K562 (cell line): ENCODE results near the gene NOTCH3. TPM values are rescaled to one million over a fixed set of nuclear protein-coding genes. Genes with fewer than 3 reads are reported as not detected.

Experiments used
- CREB5 ChIP-seq: fragments of 250-450 bp; sonication (Bioruptor Pico); IDR thresholded peaks from 2 replicates; pipeline ENCODE4 v1.5.0; 2020; ENCODE audit warnings: mild to moderate bottlenecking
- ID3 ChIP-seq, 2 experiments: fragments of 250-450 bp in 1 of 2; fragments of 450-650 bp in 1 of 2; sonication (Bioruptor Pico) in 1 of 2; IDR thresholded peaks; 2 replicates each; pipeline versions ENCODE4 v1.6.1 to v1.8.0; 2016 to 2021; ENCODE audit warnings: mild to moderate bottlenecking in 2 of 2, moderate library complexity in 2 of 2, missing compliant biosample characterization in 1 of 2, missing genetic modification characterization in 1 of 2
- IFI16 ChIP-seq: fragments of 250-450 bp; sonication (Bioruptor Pico); IDR thresholded peaks from 2 replicates; pipeline ENCODE4 v2.1.2; 2022; ENCODE audit warnings: mild to moderate bottlenecking, inconsistent platforms
- MAFK ChIP-seq: IDR thresholded peaks from 2 replicates; pipeline ENCODE4 v1.6.1; 2011; ENCODE audit warnings: low read length, improper control_type of control experiment
- PHB ChIP-seq: fragments of 250-450 bp; sonication (Bioruptor Pico); IDR thresholded peaks from 2 replicates; pipeline ENCODE4 v1.5.0; 2021
- PHB2 ChIP-seq: fragments of 450-650 bp; IDR thresholded peaks from 2 replicates; pipeline ENCODE4 v1.6.1; 2017; ENCODE audit warnings: low read depth
- RERE ChIP-seq: sonication (generic); formaldehyde crosslinking; IDR thresholded peaks from 2 replicates; pipeline ENCODE4 v1.8.0; 2023; ENCODE audit warnings: missing genetic modification reagents, mild to moderate bottlenecking, borderline replicate concordance
- SRF ChIP-seq, 2 experiments: fragments of 250-450, 450-650 bp in 1 of 2; sonication (Bioruptor Pico) in 1 of 2; sonication (generic) in 1 of 2; formaldehyde crosslinking; IDR thresholded peaks; 2 replicates each; pipeline versions ENCODE4 v1.5.0 to v1.5.1; 2020 to 2022; ENCODE audit warnings: mild to moderate bottlenecking in 1 of 2, missing genetic modification reagents in 1 of 2
- SRSF3 ChIP-seq: fragments of 200-400 bp; formaldehyde crosslinking; IDR thresholded peaks from 2 replicates; pipeline ENCODE4 v1.6.1; 2016; ENCODE audit warnings: mild to moderate bottlenecking, low read length, moderate library complexity; ENCODE audit not compliant: insufficient read depth
- THRB ChIP-seq: fragments of 450-650 bp; formaldehyde crosslinking; conservative IDR thresholded peaks from 2 replicates; pipeline ENCODE4 v1.4.0; 2022; ENCODE audit warnings: mild to moderate bottlenecking, missing genetic modification characterization
- ZBTB11 ChIP-seq, 3 experiments: fragments of 200-800 bp in 1 of 3; fragments of 250-450 bp in 1 of 3; fragments of 450-650 bp in 1 of 3; sonication (Bioruptor Pico) in 1 of 3; sonication (Bioruptor generic) in 1 of 3; formaldehyde crosslinking in 1 of 3; IDR thresholded peaks; 2 replicates each; pipeline versions ENCODE4 v1.6.1 to v1.8.0; 2016 to 2022; ENCODE audit warnings: mild to moderate bottlenecking in 2 of 3, missing genetic modification characterization in 2 of 3, missing compliant biosample characterization in 1 of 3, moderate library complexity in 1 of 3
- polyA plus RNA-seq, 8 experiments: library from polyadenylated mRNA; depleted of rRNA in 4 of 8; stranded (reverse) in 5 of 8; unstranded in 3 of 8; fragments of >200 nt; fragmentation: Nextera tagmentation in 2 of 8; fragmentation: Illumina TruSeq in 1 of 8; extraction: Ambion mirVana in 2 of 8; extraction: Trizol in 1 of 8; gene quantifications; 2 replicates each; pipeline versions ENCODE4 v1.2.1 to v1.2.3, GENCODE V29; 2011 to 2014; ENCODE audit warnings: inconsistent platforms in 1 of 8, missing spikeins in 1 of 8
- total RNA-seq, 7 experiments: library from RNA; depleted of rRNA in 6 of 7; stranded (reverse); fragments of >200 nt in 6 of 7; fragmentation: Illumina TruSeq in 2 of 7; extraction: Trizol in 2 of 7; gene quantifications; 2 replicates each; pipeline versions ENCODE4 v1.2.1 to v1.2.3, GENCODE V29; 2011 to 2021; ENCODE audit warnings: low replicate concordance in 1 of 7

NOTCH3 gene
- total and polyA plus RNA-seq, 9 of the 15 experiments (the other 6 are each of a cell fraction or from before 2014, with no cell fraction given): under 0.01 to 1.2 (median 0.16) TPM

- no peak for TF ChIP-seq RERE (CRISPR knock-in tag)
- TF ChIP-seq THRB (CRISPR knock-in tag): no peak
- no peak for TF ChIP-seq MAFK
- TF ChIP-seq IFI16 (CRISPR knock-in tag): no peak
- TF ChIP-seq CREB5 (CRISPR knock-in tag): no peak
- TF ChIP-seq ID3 (CRISPR knock-in tag; IDR thresholded peaks at IDR 0.05): no peak
- TF ChIP-seq ID3 (tag; IDR thresholded peaks at IDR 0.05): no peak
- no peak for TF ChIP-seq PHB2
- TF ChIP-seq SRF (CRISPR knock-in tag; IDR thresholded peaks at IDR 0.05): no peak
- TF ChIP-seq PHB (CRISPR knock-in tag): no peak
- TF ChIP-seq ZBTB11 (CRISPR knock-in tag; IDR thresholded peaks at IDR 0.05): no peak
- no peak for TF ChIP-seq SRSF3
These were observed 13.5 kb downstream of the NOTCH3 start (continued) for GRCh38 chr19:15187026-15188007.
